ENCODE results near the gene BCL6B.
"Not testable (repeated sequence)": the region's sequence is repeated elsewhere in the genome, so short reads cannot be mapped to it uniquely, and the experiment has no call there.

BCL6B gene, protein sequence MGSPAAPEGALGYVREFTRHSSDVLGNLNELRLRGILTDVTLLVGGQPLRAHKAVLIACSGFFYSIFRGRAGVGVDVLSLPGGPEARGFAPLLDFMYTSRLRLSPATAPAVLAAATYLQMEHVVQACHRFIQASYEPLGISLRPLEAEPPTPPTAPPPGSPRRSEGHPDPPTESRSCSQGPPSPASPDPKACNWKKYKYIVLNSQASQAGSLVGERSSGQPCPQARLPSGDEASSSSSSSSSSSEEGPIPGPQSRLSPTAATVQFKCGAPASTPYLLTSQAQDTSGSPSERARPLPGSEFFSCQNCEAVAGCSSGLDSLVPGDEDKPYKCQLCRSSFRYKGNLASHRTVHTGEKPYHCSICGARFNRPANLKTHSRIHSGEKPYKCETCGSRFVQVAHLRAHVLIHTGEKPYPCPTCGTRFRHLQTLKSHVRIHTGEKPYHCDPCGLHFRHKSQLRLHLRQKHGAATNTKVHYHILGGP

GRCh38 chr17:7022781-7023571, at the start of gene BCL6B:
BCL6B (plus strand) TSS chr17:7023050; CDS start chr17:7023672, 622 bp downstream.
- no peak for DNase-seq (ENCODE audit: low read depth)

DNA sequence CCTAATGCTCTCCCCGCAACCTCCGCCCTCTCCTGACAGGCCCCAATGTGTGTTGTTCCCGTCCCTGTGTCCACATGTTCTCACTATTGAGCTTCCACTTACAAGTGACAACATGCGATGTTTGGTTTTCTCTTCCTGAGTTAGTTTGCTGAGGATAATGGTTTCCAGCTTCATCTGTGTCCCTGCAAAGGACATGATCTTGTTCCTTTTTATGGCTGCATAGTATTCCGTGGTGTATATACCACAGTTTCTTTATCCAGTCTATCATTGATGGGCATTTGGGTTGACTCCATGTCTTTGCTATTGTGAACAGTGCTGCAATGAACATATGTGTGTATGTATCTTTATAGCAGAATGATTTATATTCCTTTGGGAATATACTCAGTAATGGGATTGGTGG, 43.4 kb upstream of the BCL6B start:
- not testable (repeated sequence) for DNase-seq (ENCODE audit: low read depth)

DNA sequence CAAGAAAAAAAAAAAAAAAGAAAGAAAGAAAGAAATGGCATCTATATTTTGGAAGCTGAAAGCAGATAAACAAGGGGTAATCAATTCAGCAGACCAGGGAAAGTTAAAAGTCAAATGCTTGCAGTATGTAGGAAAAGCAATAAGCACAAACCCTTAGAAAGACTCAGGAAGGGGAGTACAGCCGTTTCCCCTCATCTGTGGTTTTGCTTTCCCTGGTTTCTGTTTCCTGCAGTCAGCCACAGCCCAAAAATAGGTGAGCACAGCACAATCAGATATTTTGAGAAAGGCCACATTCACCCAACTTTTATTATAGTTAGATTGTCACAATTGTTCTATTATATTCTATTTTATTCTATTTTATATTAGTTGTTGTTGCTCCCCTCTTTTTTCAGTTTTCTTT, 41.4 kb upstream of the BCL6B start:
- DNase-seq (ENCODE audit: low read depth): no peak

DNA sequence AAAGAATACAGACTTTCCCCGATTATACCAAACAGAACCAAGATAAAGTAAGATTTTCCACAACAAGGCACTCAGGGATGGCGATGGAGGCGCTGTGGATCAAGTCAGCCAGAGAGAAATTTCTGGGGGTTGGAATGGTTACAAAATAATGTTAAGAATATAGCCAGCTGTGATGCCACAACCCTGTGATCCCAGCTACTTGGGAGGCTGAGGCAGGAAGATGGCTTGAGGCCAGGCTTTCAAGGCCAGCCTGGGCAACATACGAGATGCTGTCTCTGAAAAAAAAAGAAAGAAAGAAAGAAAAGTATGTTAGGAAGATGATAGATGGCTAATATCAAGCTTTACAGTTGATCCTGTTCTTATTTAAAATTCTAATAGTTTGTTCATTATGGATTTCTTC, 37.6 kb upstream of the BCL6B start:
- no peak for DNase-seq (ENCODE audit: low read depth)

- DNase-seq (ENCODE audit: low read depth): no peak
Measured at GRCh38 chr17:6986676-6987075, 36.2 kb upstream of the BCL6B start.

DNA sequence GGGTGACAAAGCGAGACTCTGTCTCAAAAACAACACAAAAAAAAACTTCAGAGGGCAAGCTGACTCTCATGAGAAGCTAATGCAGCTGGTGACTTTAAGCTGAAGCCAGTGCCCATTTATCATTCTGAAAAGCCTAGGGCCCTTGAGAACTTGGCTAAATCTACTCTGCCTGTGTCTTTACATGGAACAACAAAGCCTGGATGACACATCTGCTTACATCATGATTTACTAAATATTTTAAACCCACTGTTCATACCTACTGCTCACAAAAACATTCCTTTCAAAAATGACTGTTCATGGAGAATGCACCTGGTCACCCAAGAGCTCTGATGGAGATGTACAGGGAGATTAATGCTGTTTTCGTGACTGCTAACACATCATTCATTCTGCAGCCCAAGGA, 33.1 kb upstream of the BCL6B start:
- DNase-seq (ENCODE audit: low read depth): no peak

DNA sequence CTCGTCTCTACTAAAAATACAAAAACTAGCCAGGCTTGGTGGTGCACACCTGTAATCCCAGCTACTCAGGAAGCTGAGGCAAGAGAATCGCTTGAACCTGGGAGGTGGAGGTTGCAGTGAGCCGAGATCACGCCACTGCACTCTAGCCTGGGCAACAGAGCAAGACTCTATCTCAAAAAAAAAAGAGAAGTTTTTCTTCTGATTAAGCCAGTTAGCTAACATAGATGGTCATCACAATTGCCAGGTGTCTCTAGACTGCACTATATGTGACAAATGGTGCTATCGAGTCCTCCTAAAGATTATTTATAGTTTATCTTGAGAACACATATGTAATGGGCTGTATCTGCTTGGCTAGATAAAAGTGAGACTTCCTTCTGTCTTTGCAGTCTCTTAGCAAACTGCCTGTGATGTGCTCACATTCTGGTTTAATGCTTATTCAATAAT, 29.2 kb upstream of the BCL6B start:
- DNase-seq (ENCODE audit: low read depth): not testable (repeated sequence)

GRCh38 chr17:6994118-6994598, 28.7 kb upstream of the BCL6B start:
- no peak for DNase-seq (ENCODE audit: low read depth)

- no peak for DNase-seq (ENCODE audit: low read depth)
Measured at GRCh38 chr17:6994666-6995256, 28.1 kb upstream of the BCL6B start.

DNA sequence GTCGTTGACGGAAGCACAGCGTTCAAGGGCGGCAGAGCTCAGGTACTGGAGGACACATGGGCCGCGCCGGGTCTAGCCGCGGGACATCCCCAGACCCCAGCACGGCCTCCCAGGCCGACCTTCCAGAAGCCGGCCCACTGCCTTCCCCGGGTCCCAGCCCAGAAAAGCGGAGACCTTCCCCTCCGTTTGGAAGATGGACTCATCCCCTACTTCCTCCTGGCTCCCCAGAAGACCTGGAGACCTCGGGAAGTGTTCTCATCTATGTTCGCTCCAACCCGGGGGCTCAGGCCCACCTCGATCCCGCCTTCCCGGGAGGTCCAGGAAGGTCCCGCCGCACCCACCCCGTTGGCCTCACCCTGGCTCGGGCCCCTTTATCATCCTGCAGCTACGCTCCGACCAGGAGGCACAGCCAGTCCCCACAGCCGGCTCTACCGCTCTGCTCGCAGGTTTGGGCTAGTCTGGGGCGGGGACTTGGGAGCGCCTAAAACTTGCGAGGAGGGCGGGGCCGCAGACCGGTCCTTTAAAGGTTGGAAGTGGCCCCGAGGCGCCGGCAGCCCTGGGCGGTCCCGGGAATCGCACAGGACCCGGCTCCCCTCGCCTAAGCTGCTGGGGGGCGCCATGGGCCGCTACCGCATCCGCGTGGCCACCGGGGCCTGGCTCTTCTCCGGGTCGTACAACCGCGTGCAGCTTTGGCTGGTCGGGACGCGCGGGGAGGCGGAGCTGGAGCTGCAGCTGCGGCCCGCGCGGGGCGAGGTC, 27.2 kb upstream of the BCL6B start, which contains the start of gene ALOX12:
ALOX12 (plus strand) TSS at position 550 of the 756 bp plus-strand sequence; CDS start at position 619, 69 bp downstream.
- no peak for DNase-seq (ENCODE audit: low read depth)

DNA sequence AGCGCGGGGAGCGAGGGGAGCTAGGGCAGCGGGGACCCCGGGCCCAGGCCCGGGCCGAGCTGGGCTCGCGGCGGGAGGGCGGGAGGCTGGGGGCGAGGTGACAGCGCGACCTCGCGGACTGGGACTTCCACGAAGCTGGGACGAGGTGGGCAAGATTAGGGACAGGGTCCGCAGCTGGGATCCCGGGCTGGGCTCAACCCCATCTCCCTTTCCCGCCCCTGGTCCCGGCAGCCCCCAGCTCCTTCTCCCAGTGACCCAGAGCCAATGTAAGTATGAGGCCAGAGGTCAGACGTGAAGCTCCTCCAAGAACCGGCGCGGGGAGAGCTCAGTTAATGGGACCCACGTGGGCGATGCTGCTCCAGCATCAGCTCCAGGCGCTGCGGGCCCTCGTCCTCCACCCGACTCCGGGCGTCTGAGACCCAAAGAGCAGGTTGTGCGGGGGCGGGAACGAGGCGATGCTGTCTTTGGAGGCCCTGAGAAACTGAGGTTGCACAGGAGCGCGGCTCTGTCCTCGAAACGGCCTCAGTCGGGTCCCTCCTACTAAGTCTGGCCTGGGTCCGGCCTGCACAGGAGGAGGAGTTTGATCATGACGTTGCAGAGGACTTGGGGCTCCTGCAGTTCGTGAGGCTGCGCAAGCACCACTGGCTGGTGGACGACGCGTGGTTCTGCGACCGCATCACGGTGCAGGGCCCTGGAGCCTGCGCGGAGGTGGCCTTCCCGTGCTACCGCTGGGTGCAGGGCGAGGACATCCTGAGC, 26.4 kb upstream of the BCL6B start:
- no peak for DNase-seq (ENCODE audit: low read depth)

DNA sequence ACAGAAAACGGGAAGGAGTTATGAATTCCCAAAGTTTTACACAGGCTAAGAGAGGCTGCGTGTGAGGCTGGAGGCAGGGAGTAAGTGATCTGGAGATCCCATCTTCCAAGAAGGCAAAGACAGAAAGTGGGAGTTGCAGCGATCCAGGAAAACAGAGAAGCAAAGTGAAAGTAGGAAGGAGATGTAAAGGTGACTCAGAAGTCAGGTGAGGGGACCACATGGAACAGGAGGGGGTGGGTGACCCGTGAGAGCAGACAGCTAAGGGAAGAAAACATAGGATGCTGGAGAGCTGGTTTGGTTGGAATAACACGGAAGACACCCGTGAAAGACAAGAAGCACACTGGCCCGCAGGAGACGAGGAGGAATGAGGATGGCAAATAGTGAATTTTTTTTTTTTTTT, 25.7 kb upstream of the BCL6B start:
- DNase-seq (ENCODE audit: low read depth): no peak

GRCh38 chr17:6998855-6999508, 23.9 kb upstream of the BCL6B start:
- no peak for DNase-seq (ENCODE audit: low read depth)

DNA sequence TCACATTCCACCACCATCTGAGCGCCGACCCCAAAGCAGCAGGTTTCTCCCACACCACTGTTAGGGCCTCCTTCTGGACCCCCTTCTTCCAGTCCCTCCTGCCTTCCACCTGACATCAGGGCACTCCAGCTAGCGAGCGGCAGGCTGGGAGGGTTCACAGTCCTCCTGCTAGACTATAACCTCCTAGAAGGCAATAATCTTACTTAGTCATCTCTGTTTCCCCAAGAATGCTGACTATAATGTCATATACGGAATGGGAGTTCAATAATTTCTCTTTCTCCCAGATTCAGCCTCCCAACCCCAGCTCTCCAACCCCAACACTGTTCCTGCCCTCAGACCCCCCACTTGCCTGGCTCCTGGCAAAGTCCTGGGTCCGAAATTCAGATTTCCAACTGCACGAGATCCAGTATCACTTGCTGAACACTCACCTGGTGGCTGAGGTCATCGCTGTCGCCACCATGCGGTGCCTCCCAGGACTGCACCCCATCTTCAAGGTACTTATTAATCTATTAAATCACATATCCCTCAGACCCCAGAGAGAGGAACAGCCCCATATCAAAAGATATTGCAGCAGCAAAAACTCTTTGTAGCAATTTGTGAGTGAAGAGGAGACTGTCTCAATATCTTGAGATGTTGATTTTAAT, 21.4 kb upstream of the BCL6B start:
- DNase-seq (ENCODE audit: low read depth): no peak

- no peak for DNase-seq (ENCODE audit: low read depth)
Measured at GRCh38 chr17:7002288-7003047, 20.4 kb upstream of the BCL6B start.

DNA sequence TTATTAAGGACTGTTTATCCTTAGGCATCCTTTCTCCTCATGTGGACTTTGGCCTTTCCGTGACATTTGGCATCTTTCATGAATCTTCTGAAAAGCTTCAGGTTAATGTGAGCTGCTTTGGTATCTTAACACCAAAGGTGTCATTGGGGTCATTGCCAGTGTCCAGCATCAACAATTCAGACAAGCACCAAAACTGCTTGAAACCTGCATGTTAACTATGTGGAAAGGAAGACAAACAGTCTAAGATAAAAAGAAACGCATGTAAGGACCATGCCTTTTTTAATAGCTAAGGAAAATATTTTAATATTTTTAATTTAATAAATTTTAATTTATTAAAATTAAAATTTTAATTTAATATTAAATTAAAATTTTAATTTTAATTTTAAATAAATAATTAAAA, 19.1 kb upstream of the BCL6B start:
- no peak for DNase-seq (ENCODE audit: low read depth)

GRCh38 chr17:7004398-7005253, 18.2 kb upstream of the BCL6B start:
- DNase-seq (ENCODE audit: low read depth): no peak

GRCh38 chr17:7005716-7006115, 17.1 kb upstream of the BCL6B start:
- no peak for DNase-seq (ENCODE audit: low read depth)
